ENCODE data around the gene DOCK11.
A peak's percentile ranks its signal among the peaks of the same experiment; 100 is the strongest.

The DOCK11 gene

DNA sequence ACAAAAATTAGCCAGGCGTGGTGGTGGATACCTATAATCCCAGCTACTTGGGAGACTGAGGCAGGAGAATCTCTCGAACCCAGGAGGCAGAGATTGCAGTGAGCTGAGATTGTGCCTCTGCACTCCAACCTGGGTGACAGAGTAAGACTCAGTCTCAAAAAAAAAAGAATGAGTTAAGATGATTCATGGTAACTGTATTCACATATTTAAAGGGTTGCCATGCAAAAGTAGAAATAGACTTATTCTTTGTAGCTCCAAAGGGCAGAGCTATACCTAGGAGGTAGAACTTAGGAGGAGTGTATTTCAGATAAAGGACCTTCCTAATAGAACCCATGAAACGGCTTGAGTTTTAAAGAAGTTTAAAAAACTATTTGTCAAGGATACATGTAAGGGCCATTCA, 127.4 kb downstream of the DOCK11 start:
- DNase-seq (ENCODE audit: low read depth) = no peak
- TF ChIP-seq, protein P1, sequence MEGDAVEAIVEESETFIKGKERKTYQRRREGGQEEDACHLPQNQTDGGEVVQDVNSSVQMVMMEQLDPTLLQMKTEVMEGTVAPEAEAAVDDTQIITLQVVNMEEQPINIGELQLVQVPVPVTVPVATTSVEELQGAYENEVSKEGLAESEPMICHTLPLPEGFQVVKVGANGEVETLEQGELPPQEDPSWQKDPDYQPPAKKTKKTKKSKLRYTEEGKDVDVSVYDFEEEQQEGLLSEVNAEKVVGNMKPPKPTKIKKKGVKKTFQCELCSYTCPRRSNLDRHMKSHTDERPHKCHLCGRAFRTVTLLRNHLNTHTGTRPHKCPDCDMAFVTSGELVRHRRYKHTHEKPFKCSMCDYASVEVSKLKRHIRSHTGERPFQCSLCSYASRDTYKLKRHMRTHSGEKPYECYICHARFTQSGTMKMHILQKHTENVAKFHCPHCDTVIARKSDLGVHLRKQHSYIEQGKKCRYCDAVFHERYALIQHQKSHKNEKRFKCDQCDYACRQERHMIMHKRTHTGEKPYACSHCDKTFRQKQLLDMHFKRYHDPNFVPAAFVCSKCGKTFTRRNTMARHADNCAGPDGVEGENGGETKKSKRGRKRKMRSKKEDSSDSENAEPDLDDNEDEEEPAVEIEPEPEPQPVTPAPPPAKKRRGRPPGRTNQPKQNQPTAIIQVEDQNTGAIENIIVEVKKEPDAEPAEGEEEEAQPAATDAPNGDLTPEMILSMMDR (IDR thresholded peaks at IDR 0.05; ENCODE audit: control insufficient read depth, extremely low read depth, insufficient read depth) = no peak

GRCh38 chrX:118626346-118626745, 130.7 kb downstream of the DOCK11 start:
- H3K4me3 ChIP-seq (ENCODE audit: low read depth, low read length) = no peak overlapping the region
- TF ChIP-seq, protein P1 (IDR thresholded peaks at IDR 0.05; ENCODE audit: control insufficient read depth, extremely low read depth, insufficient read depth) = no peak
- DNase-seq (ENCODE audit: low read depth) = no peak

More for the DNA sequence above, 127.4 kb downstream of the DOCK11 start:
- H3K4me3 ChIP-seq (ENCODE audit: low read depth, low read length) = no peak overlapping the region

GRCh38 chrX:118627084-118627758, 131.6 kb downstream of the DOCK11 start:
- no peak for DNase-seq (ENCODE audit: low read depth)

DNA sequence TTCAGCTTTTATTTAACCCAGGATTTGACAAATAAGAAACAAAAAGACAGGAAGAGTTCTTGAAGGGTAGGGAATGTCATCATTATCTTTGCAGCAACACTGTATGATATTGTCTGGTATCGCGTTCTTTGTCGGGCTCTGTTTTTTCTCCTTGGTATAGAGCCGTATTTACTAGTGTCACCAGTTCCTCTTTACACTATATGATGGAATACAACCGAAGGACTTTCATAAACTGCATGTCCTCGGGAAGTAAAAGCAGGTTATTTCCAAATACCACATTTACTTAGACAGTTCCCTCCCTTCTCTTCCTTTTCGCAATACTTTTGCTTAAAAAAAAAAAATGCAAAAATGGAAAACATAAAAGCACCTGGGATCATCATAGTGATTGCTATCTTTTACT, 135.2 kb downstream of the DOCK11 start:
- no peak overlapping the region for H3K4me3 ChIP-seq (ENCODE audit: low read depth, low read length)
- DNase-seq (ENCODE audit: low read depth) = no peak
- TF ChIP-seq, protein P1 (IDR thresholded peaks at IDR 0.05; ENCODE audit: control insufficient read depth, extremely low read depth, insufficient read depth) = no peak

More at GRCh38 chrX:118627084-118627758, 131.6 kb downstream of the DOCK11 start:
- TF ChIP-seq, protein P1 (IDR thresholded peaks at IDR 0.05; ENCODE audit: control insufficient read depth, extremely low read depth, insufficient read depth) = peak; percentile 47
- no peak overlapping the region for H3K4me3 ChIP-seq (ENCODE audit: low read depth, low read length)

DNA sequence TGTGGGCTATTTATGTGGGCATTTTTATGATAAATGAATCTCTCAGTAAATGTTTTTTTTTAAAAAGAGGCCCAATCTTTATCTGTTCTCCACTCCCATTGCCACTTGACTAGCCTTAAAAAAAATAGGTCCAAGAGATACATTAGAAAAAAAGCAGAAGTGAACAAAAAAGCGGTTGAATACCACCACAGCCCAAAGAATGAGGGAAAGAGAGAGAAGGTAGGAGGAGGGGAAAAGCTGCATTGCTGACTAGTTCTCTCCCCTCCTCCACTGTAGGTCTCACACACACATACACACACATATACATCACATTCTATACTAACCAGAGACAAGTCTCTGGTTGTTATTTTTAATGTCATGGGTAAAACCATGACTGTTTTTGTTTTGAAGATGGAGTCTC, 136.0 kb downstream of the DOCK11 start:
- no peak for DNase-seq (ENCODE audit: low read depth)
- TF ChIP-seq, protein P1 (IDR thresholded peaks at IDR 0.05; ENCODE audit: control insufficient read depth, extremely low read depth, insufficient read depth) = no peak
- H3K4me3 ChIP-seq (ENCODE audit: low read depth, low read length) = no peak overlapping the region

DNA sequence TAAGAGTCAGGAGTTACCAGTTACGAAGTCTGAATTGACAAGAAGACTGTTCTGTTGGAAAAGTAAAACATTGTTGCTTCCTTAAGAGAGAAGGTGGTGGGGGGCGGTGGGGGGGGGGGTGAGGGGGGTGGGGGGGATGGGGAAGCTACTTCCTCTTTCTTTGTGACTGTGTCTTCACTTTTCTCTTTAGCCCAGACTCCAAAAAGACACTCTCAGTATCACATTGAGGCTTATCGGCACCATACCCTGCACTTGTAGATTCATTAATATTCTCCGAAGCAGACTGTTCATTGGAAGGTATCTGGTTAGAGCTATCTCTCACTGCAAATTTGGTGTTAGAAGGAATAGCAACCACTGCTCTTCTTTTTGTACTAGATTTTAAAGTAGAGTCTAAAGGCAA, 137.2 kb downstream of the DOCK11 start:
- TF ChIP-seq, protein P1 (IDR thresholded peaks at IDR 0.05; ENCODE audit: control insufficient read depth, extremely low read depth, insufficient read depth) = no peak
- H3K4me3 ChIP-seq (ENCODE audit: low read depth, low read length) = no peak overlapping the region
- DNase-seq (ENCODE audit: low read depth) = no peak

GRCh38 chrX:118633530-118633929, 137.9 kb downstream of the DOCK11 start:
- no peak for DNase-seq (ENCODE audit: low read depth)
- H3K4me3 ChIP-seq (ENCODE audit: low read depth, low read length) = no peak overlapping the region
- TF ChIP-seq, protein P1 (IDR thresholded peaks at IDR 0.05; ENCODE audit: control insufficient read depth, extremely low read depth, insufficient read depth) = no peak

Data from LNCaP clone FGC (cell line).